ENCODE results near the gene GIMD1.

The GIMD1 gene

DNA sequence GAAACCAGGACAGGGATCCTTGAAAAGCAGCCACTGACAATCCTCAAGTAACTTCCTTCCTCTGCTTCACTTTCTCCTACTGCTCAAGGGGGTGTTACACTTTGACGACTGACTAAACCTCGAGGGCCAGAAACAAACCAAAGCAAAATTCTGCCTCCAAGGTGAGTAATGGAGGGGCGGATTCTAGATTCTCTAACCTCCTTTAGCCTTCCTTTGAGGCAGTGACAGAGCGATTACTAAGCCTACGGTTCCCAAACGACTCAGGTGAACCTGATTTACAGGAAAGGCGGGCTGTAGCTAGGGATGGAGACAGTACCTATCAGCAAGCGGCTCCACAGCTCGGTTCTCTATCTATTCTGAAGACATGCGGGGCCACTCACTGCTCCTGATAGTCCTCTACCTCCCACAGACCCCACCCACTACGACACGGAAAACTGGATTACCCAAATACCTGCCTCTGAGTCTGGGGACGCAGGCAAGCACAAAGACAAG is 53.1 kb downstream of the GIMD1 start:
- peak; percentile 85 for DNase-seq (ENCODE audit: low spot score)

DNA sequence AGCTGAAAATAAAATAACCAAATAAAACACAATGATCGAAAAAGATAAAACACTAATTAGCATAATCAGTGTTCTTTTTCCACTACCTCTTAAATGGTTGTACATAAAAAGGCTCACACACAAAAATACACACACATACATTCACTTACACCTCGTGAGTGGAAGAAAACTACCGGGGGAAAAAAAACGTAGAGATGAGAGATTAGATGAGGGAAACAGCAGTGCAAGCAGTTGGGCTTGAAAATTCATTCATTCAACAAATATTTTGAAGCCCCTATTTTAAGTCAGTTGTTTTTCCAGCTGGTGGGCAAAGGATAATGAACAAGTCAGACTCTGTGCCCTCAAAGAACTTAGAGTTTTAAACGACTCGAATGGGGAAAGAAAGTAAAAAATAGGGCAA is 53.6 kb downstream of the GIMD1 start:
- no peak for DNase-seq (ENCODE audit: low spot score)

DNA sequence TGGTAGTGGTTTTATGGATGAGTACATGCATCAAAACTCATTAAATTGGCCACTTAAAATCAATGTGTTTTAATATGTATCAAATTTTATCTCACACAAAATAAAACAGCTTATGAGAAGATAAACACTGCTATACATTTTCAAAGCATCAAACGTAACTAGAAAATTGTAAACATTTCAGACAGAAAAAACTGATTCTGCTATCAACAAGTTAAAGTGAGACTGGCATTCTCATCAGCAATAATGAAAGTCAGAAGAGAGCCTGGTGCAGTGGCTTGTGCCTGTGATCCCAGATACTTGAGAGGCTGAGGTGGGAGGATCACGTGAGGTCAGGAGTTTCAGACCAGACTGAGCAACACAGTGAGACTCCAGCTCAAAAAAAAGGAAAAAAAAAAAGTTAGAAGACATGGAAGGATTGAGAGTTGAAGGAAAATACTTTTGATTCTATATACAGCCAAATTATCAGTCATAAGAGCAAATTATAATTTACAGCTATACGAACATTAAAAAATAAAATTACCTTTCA is 55.5 kb downstream of the GIMD1 start:
- no peak for DNase-seq (ENCODE audit: low spot score)

DNA sequence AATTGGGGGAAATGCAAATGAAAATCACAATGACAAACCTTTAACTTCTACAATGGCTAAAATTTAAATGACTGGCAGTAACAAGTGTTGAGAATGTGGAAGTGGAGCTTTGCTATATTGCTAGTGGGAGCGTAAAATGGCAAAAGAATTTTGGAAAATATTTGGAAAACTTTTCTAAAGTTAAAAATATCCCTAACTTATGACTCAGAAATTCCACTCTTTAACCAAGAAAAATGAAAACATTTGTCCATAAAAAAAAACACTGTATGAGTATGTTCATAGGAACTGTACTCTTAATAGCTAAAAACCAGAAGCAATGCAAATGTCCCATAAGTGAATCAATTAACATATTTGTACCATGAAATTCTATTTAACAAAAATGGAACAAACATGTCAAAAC is 56.2 kb downstream of the GIMD1 start:
- DNase-seq (ENCODE audit: low spot score) = no peak

All from kidney tubule cell (primary cell).